HepG2 (cell line): ENCODE measurements around the gene ABI3. TPM values are rescaled to one million over a fixed set of nuclear protein-coding genes. Genes with fewer than 3 reads are reported as not detected.

Source experiments
- ATAC-seq: fragments of 200-7000 bp; cut with Tn5 transposase; 3 replicates; pipeline ENCODE4 v1.9.1; 2020; ENCODE audit warnings: mild to moderate bottlenecking, moderate library complexity
- BruUV-seq: library from RNA; stranded (reverse); fragments of 400-500 nt; replicated peaks from 2 replicates; lab custom pipeline; 2021; lab: Mats Ljungman, UMichigan
- CTCF ChIA-PET: fragments of 300-600 bp; formaldehyde crosslinking; extraction: SDS; loops from one replicate; lab custom pipeline; 2021; ENCODE audit warnings: low total read pairs, inconsistent platforms, low intra/inter-chr PET ratio; lab: Yijun Ruan, JAX
- POLR2A ChIA-PET: fragments of 350-600 bp; sonication (Branson Sonifier 250); formaldehyde crosslinking; loops from one replicate; lab custom pipeline; 2020; ENCODE audit warnings: antibody characterized with exemption, inconsistent platforms; lab: Yijun Ruan, JAX
- DNase-seq: peaks from one replicate; pipeline ENCODE4 v3.0.0-alpha.2; 2015; ENCODE audit warnings: low spot score
- FAIRE-seq: peaks from 3 replicates; lab custom pipeline; 2011; peaks lifted over from hg19 to GRCh38; lab: Jason Lieb, UNC
- H2AFZ ChIP-seq: one replicate; pipeline ENCODE4 v1.6.1; 2011; ENCODE audit warnings: low read length, inconsistent platforms
- H3K27ac ChIP-seq: fragments of 300-600 bp; 3 replicates; pipeline ENCODE4 v1.8.0; 2011; ENCODE audit warnings: mixed run types, mild to moderate bottlenecking, mixed read lengths, low read length, inconsistent platforms; ENCODE audit not compliant: insufficient read depth; ENCODE audit errors: extremely low read length
- H3K27me3 ChIP-seq, 2 experiments: fragments of 200-600 bp in 1 of 2; 2 replicates in 1 of 2; 3 replicates in 1 of 2; pipeline versions ENCODE4 v1.6.0 to v1.8.0; 2011; ENCODE audit warnings: low read length in 2 of 2, mild to moderate bottlenecking in 2 of 2, moderate library complexity in 2 of 2, inconsistent platforms in 1 of 2; ENCODE audit not compliant: insufficient read depth in 2 of 2, control insufficient read depth in 1 of 2
- H3K36me3 ChIP-seq, 2 experiments: fragments of 200-600 bp in 1 of 2; replicated peaks in 1 of 2; 2 replicates in 1 of 2; 3 replicates in 1 of 2; pipeline versions ENCODE4 v1.5.1 to v1.8.0; 2011; ENCODE audit warnings: low read length in 2 of 2, inconsistent platforms in 1 of 2; ENCODE audit not compliant: insufficient read depth in 2 of 2, control insufficient read depth in 1 of 2
- H3K4me1 ChIP-seq: 2 replicates; pipeline ENCODE4 v1.5.1; 2012; ENCODE audit warnings: low read length, inconsistent platforms; ENCODE audit not compliant: insufficient read depth
- H3K4me2 ChIP-seq: 2 replicates; pipeline ENCODE4 v1.6.0; 2011; ENCODE audit warnings: low read depth, low read length, inconsistent platforms
- H3K4me3 ChIP-seq, 3 experiments: fragments of 200-600 bp in 1 of 3; sonication (generic), shearing (Covaris generic) in 1 of 3; replicated peaks in 1 of 3; 2 replicates each; pipeline ENCODE4 v1.5.1; 2011 to 2016; ENCODE audit warnings: low read length in 3 of 3, inconsistent platforms in 2 of 3, low read depth in 2 of 3, mild to moderate bottlenecking in 2 of 3, control low read depth in 1 of 3, mixed read lengths in 1 of 3; ENCODE audit not compliant: insufficient read depth in 1 of 3
- H3K79me2 ChIP-seq: one replicate; pipeline ENCODE4 v1.6.1; 2011; ENCODE audit warnings: low read length, inconsistent platforms; ENCODE audit not compliant: insufficient read depth
- H3K9ac ChIP-seq: 2 replicates; pipeline ENCODE4 v1.6.0; 2011; ENCODE audit warnings: mild to moderate bottlenecking, low read depth, low read length, inconsistent platforms; ENCODE audit not compliant: insufficient read depth
- H3K9me3 ChIP-seq: 2 replicates; pipeline ENCODE4 v1.5.1; 2012; ENCODE audit warnings: mild to moderate bottlenecking, low read length
- H4K20me1 ChIP-seq: 2 replicates; pipeline ENCODE4 v1.6.0; 2011; ENCODE audit warnings: inconsistent platforms, mild to moderate bottlenecking, low read length, moderate library complexity; ENCODE audit not compliant: insufficient read depth
- CERS6 ChIP-seq: sonication (generic); formaldehyde crosslinking; IDR thresholded peaks from 2 replicates; pipeline ENCODE4 v1.5.0; 2020; ENCODE audit warnings: missing genetic modification reagents
- GZF1 ChIP-seq: sonication (generic); formaldehyde crosslinking; IDR thresholded peaks from 2 replicates; pipeline ENCODE4 v1.5.1; 2020; ENCODE audit warnings: mild to moderate bottlenecking, missing genetic modification reagents
- HOXA9 ChIP-seq: sonication (generic); formaldehyde crosslinking; IDR thresholded peaks from 2 replicates; pipeline ENCODE4 v1.8.1; 2022; ENCODE audit warnings: missing genetic modification reagents, mild to moderate bottlenecking, moderate library complexity, borderline replicate concordance
- KAT2B ChIP-seq: fragments of 150-350 bp; IDR thresholded peaks from 2 replicates; pipeline ENCODE4 v1.6.1; 2014; ENCODE audit warnings: low read depth, low read length, borderline replicate concordance
- MAFK ChIP-seq, 2 experiments: IDR thresholded peaks in 1 of 2; conservative IDR thresholded peaks in 1 of 2; 2 replicates each; pipeline ENCODE4 v1.6.1; 2011; ENCODE audit warnings: improper control_type of control experiment in 2 of 2, low read length in 2 of 2
- MAX ChIP-seq: IDR thresholded peaks from 2 replicates; pipeline ENCODE4 v1.6.1; 2012; ENCODE audit warnings: inconsistent platforms
- MIER2 ChIP-seq: IDR thresholded peaks from 2 replicates; pipeline ENCODE4 v1.6.1; 2016; ENCODE audit warnings: missing biosample characterization, missing genetic modification reagents
- NFATC3 ChIP-seq: sonication (generic); formaldehyde crosslinking; IDR thresholded peaks from 2 replicates; pipeline ENCODE4 v1.5.1; 2020; ENCODE audit warnings: mild to moderate bottlenecking, missing genetic modification reagents
- NR0B2 ChIP-seq: sonication (generic); formaldehyde crosslinking; IDR thresholded peaks from 2 replicates; pipeline ENCODE4 v1.4.0; 2020; ENCODE audit warnings: mild to moderate bottlenecking, missing genetic modification reagents
- RAD21 ChIP-seq: fragments of 450-650 bp; formaldehyde crosslinking; IDR thresholded peaks from 2 replicates; pipeline ENCODE4 v1.5.0; 2020; ENCODE audit warnings: mild to moderate bottlenecking
- SAFB2 ChIP-seq: sonication (generic); formaldehyde crosslinking; IDR thresholded peaks from 2 replicates; pipeline ENCODE4 v1.5.1; 2020; ENCODE audit warnings: missing genetic modification reagents, low read depth, mild to moderate bottlenecking, borderline replicate concordance
- SOX5 ChIP-seq: IDR thresholded peaks from 2 replicates; pipeline ENCODE4 v1.6.1; 2016; ENCODE audit warnings: borderline replicate concordance
- ZFP62 ChIP-seq: sonication (generic); formaldehyde crosslinking; IDR thresholded peaks from 2 replicates; pipeline ENCODE4 v1.4.0; 2020; ENCODE audit warnings: missing genetic modification reagents
- ZNF124 ChIP-seq: sonication (generic); formaldehyde crosslinking; IDR thresholded peaks from 2 replicates; pipeline ENCODE4 v1.4.0; 2020; ENCODE audit warnings: missing genetic modification reagents
- ZNF619 ChIP-seq: sonication (generic); formaldehyde crosslinking; IDR thresholded peaks from 2 replicates; pipeline ENCODE4 v1.4.0; 2020; ENCODE audit warnings: mild to moderate bottlenecking, missing genetic modification reagents
- ZNF670 ChIP-seq: sonication (generic); formaldehyde crosslinking; IDR thresholded peaks from 2 replicates; pipeline ENCODE4 v1.8.0; 2022; ENCODE audit warnings: mild to moderate bottlenecking, missing genetic modification reagents, borderline replicate concordance
- ZNF747 ChIP-seq: sonication (generic); formaldehyde crosslinking; IDR thresholded peaks from 2 replicates; pipeline ENCODE4 v1.8.1; 2023; ENCODE audit warnings: missing genetic modification reagents, mild to moderate bottlenecking, borderline replicate concordance
- ZNF773 ChIP-seq: sonication (generic); formaldehyde crosslinking; IDR thresholded peaks from 2 replicates; pipeline ENCODE4 v1.4.0; 2020; ENCODE audit warnings: missing genetic modification reagents, borderline replicate concordance
- ZSCAN31 ChIP-seq: sonication (generic); formaldehyde crosslinking; IDR thresholded peaks from 2 replicates; pipeline ENCODE4 v1.5.0; 2020; ENCODE audit warnings: low read depth, mild to moderate bottlenecking, missing genetic modification reagents
- WGBS: methylation state at CpG from one replicate; pipeline ENCODE4 v1.1.6; 2017; ENCODE audit warnings: low lambda C conversion rate; 5-methylcytosine and 5-hydroxymethylcytosine counted together
- in situ Hi-C: cut with HindIII; loops from 2 replicates; pipeline ENCODE4 v1.10.0; 2017; ENCODE audit warnings: low pct_unique_long_range_greater_than_20kb; ENCODE audit not compliant: extremely low pct_ligation_motif_present
- intact Hi-C: fragments of 100-400 bp; cut with micrococcal nuclease; formaldehyde crosslinking; loops from one replicate; pipeline ENCODE4 v1.10.0; 2022; ENCODE audit not compliant: unreplicated experiment
- polyA plus RNA-seq, 8 experiments: library from polyadenylated mRNA; depleted of rRNA in 3 of 8; stranded (reverse) in 7 of 8; unstranded in 1 of 8; fragments of >200 nt; fragmentation: Illumina TruSeq in 4 of 8; extraction: Trizol in 4 of 8; gene quantifications; 2 replicates each; pipeline versions ENCODE4 v1.2.1 to v1.2.3, GENCODE V29; 2011 to 2016; ENCODE audit warnings: low read depth in 4 of 8, missing spikeins in 1 of 8, mixed read lengths in 1 of 8; ENCODE audit not compliant: insufficient read depth in 1 of 8
- total RNA-seq, 5 experiments: library from RNA; depleted of rRNA; stranded (reverse); fragments of >200 nt; fragmentation: Illumina TruSeq; extraction: Trizol; gene quantifications; 2 replicates each; pipeline ENCODE4 v1.2.3, GENCODE V29; 2016; ENCODE audit warnings: low read depth in 1 of 5

Gene ABI3
- total and polyA plus RNA-seq, 2 of the 13 experiments (the other 11 are each of a cell fraction or from before 2014, with no cell fraction given): not detected

- H3K79me2 ChIP-seq: no peaks in the 10 kb centered on the region
- 26% methylated on average over 3 of the region's 11 CpGs for WGBS
- no peak for DNase-seq
- no peak for TF ChIP-seq ZNF747 (CRISPR knock-in tag)
- TF ChIP-seq ZNF670 (CRISPR knock-in tag): no peak
- TF ChIP-seq GZF1 (CRISPR knock-in tag): no peak
- TF ChIP-seq ZSCAN31 (CRISPR knock-in tag): no peak
- no peak for TF ChIP-seq MAFK (conservative IDR thresholded peaks at IDR 0.05 in 1 of 2, IDR thresholded peaks at IDR 0.05 in 1 of 2; ENCODE audit: low read length in 2 of 2)
- TF ChIP-seq SAFB2: no peak
- TF ChIP-seq ZNF619 (CRISPR knock-in tag): no peak
- H3K4me3 ChIP-seq: no peak overlapping the region
- H3K4me2 ChIP-seq: no peak overlapping the region
- ATAC-seq: no peak
- no peak for FAIRE-seq
- H3K27me3 ChIP-seq: peaks cover 12 to 74% of the 10 kb centered on the region in 2 experiments; a peak in 4 of 5 replicates
- POLR2A ChIA-PET: no interaction called here
- CTCF ChIA-PET: no interaction called here
- peaks cover 32% of the 10 kb centered on the region for H3K4me1 ChIP-seq
- no TSS peak for BruUV-seq
- no peak overlapping the region for H3K27ac ChIP-seq
- no peak overlapping the region for H2AFZ ChIP-seq
- no peaks in the 10 kb centered on the region for H3K36me3 ChIP-seq
- intact Hi-C loops (no loop called here), in situ Hi-C loops (loop anchor here (5.0 kb wide), 1 partner anchor 43 kb away; no protein-coding TSS in a partner anchor)
- H4K20me1 ChIP-seq: no peaks in the 10 kb centered on the region
- H3K9ac ChIP-seq: no peak overlapping the region
- H3K9me3 ChIP-seq: no peaks in the 10 kb centered on the region
These were observed 14.5 kb downstream of the ABI3 start for GRCh38 chr17:49224997-49225337.

GRCh38 chr17:49225554-49226236, 15.2 kb downstream of the ABI3 start:
- no peak overlapping the region for H3K9ac ChIP-seq
- no peak for ATAC-seq
- no peak overlapping the region for H3K4me3 ChIP-seq
- FAIRE-seq: no peak
- H3K9me3 ChIP-seq: no peaks in the 10 kb centered on the region
- H3K4me2 ChIP-seq: no peak overlapping the region
- no peaks in the 10 kb centered on the region for H3K79me2 ChIP-seq
- peaks cover 13 to 79% of the 10 kb centered on the region in 2 experiments; a peak in 4 of 5 replicates for H3K27me3 ChIP-seq
- intact Hi-C loops: loop anchor here (2.0 kb wide), 1 partner anchor 45 kb away; no protein-coding TSS in a partner anchor
- H3K36me3 ChIP-seq: no peaks in the 10 kb centered on the region
- ChIA-PET POLR2A (no interaction called here), CTCF (interaction anchor here (2.4 kb wide), 1 partner anchor 45 kb away, joined by 21 read pairs; no protein-coding TSS in a partner anchor)
- no peaks in the 10 kb centered on the region for H4K20me1 ChIP-seq
- H2AFZ ChIP-seq: no peak overlapping the region
- no peak for DNase-seq
- in situ Hi-C loops: loop anchor here (5.0 kb wide), 1 partner anchor 43 kb away; no protein-coding TSS in a partner anchor
- H3K27ac ChIP-seq: no peak overlapping the region
- H3K4me1 ChIP-seq: peaks cover 37% of the 10 kb centered on the region
- 52% methylated on average over 8 of the region's 8 CpGs for WGBS
- BruUV-seq: no TSS peak
- TF ChIP-seq CERS6: no peak
- no peak for TF ChIP-seq MAX
- no peak for TF ChIP-seq RAD21 (CRISPR knock-in tag)
- TF ChIP-seq MIER2 (CRISPR knock-in tag): no peak
- no peak for TF ChIP-seq ZNF773 (CRISPR knock-in tag)
- TF ChIP-seq HOXA9 (CRISPR knock-in tag): no peak
- TF ChIP-seq SOX5 (CRISPR knock-in tag): no peak
- TF ChIP-seq NR0B2: no peak
- no peak for TF ChIP-seq ZFP62
- no peak for TF ChIP-seq KAT2B
- no peak for TF ChIP-seq ZNF124 (CRISPR knock-in tag)
- no peak for TF ChIP-seq NFATC3 (CRISPR knock-in tag)
